Measurements from ENCODE around the gene MID1. TPM values are rescaled to one million over a fixed set of nuclear protein-coding genes. Genes with fewer than 3 reads are reported as not detected.

The MID1 gene
- total RNA-seq, 4 donors from 2014 or later, result 5.0 to 8.0 (median 6.4) TPM

DNA sequence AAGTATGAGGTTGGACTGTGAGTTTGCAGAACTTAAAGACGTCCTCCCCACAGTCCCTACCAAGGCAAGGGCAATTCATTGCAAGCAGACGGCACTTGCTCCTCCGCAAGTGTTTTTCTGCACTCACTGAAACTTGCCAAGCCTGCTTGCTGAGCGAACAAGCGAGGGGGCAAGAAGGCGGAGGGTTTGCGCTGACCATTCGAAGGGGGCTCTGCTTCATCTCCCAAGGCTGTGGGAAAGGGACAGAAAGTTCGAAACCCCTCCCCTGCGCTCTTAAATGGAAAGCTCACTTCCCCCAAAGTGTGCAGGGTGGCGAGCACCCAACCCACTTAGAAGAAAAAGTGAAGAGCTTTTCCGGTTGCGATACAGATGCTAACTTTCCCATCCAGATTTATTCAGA lies 1.4 kb downstream of the MID1 start:
- DNase-seq (ENCODE audit: low spot score in 2 of 2), result no peak
- Histone ChIP-seq H3K27ac (peak overlapping the region; percentile 86), H3K4me1 (peaks cover 9% of the 10 kb centered on the region), H3K9me3 (no peaks in the 10 kb centered on the region), H3K4me3 (peak overlapping the region; percentile 60), H3K27me3 (no peaks in the 10 kb centered on the region), H3K36me3 (no peaks in the 10 kb centered on the region)
- TF ChIP-seq EP300 (IDR thresholded peaks at IDR 0.05), result no peak
- no peak for TF ChIP-seq POLR2A (IDR thresholded peaks at IDR 0.05)
- no peak for TF ChIP-seq POLR2AphosphoS5 (IDR thresholded peaks at IDR 0.05)
- TF ChIP-seq CTCF (IDR thresholded peaks at IDR 0.05), result no peak
- 41% methylated on average over 13 of the region's 13 CpGs for WGBS

DNA sequence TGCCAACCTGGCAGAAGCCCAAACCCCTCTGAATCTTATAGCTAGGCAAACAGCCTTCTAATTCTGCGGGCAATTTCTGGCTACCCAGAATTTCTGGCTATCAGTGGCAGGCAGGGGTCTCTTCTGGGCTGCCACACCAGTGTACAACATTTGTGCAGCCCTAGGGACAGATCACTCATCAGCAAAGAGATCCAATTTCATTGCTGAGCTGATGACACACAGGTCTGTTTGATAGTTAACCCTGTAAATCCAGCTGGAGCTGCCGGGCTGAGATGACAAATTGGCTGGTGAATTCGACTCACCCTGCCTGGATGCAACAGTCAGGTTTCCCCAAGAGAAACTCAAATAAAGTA lies 2.4 kb downstream of the MID1 start:
- Histone ChIP-seq H3K4me1 (peaks cover 9% of the 10 kb centered on the region), H3K36me3 (no peaks in the 10 kb centered on the region), H3K4me3 (peak overlapping the region; percentile 60), H3K9me3 (no peaks in the 10 kb centered on the region), H3K27ac (no peak overlapping the region), H3K27me3 (no peaks in the 10 kb centered on the region)
- no peak for DNase-seq (ENCODE audit: low spot score in 2 of 2)
- 58% methylated on average over 3 of the region's 3 CpGs for WGBS
- no peak for TF ChIP-seq POLR2AphosphoS5 (IDR thresholded peaks at IDR 0.05)
- no peak for TF ChIP-seq CTCF (IDR thresholded peaks at IDR 0.05)
- TF ChIP-seq POLR2A (IDR thresholded peaks at IDR 0.05), result no peak
- no peak for TF ChIP-seq EP300 (IDR thresholded peaks at IDR 0.05)

DNA sequence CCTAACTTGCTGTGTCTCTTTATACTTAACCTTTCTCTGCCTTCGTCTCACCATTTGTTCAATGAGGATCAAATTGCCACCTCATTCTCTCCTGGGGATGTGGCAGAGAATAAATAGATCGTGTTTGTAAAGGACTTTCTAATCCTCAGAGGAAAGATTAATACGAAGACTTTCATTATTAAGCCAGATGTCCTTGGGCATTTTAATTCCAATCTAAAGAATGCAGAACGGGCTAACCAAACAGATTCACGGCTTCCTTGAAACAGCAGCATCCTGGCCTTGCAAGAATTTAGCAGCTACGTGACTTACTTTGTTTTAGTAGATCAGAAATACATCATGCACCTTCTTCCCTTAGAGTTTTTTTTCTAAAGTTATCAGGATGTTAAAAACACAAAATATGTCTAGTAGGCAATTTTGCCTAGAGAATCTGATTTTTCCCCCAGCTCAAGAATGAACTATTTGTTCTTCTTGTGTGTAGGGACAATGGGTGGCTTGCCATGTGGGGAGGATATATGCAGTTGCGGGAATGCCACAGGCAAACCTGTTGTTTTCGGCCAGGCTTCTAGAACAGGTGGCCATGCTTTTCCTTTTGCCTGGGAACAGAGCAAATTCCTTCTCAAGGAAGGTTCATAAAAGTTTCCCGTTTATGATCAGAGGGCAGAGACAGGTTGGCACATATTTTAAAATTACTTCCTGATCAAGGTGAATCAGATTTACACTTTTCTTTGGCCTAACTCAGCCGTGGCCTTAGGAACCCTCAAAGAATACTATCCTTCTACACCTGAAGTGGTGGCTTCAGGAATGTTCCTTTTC lies 3.0 kb downstream of the MID1 start:
- Histone ChIP-seq H3K4me1 (peaks cover 9% of the 10 kb centered on the region), H3K27ac (no peak overlapping the region), H3K9me3 (no peaks in the 10 kb centered on the region), H3K36me3 (no peaks in the 10 kb centered on the region), H3K4me3 (no peak overlapping the region), H3K27me3 (no peaks in the 10 kb centered on the region)
- WGBS, result 44% methylated on average over 10 of the region's 10 CpGs
- TF ChIP-seq EP300 (IDR thresholded peaks at IDR 0.05) (no peak), POLR2AphosphoS5 (IDR thresholded peaks at IDR 0.05) (no peak), POLR2A (IDR thresholded peaks at IDR 0.05) (no peak), CTCF (IDR thresholded peaks at IDR 0.05) (no peak)
- no peak for DNase-seq (ENCODE audit: low spot score in 2 of 2)

GRCh38 chrX:10615931-10616774 lies 4.2 kb downstream of the MID1 start:
- DNase-seq (ENCODE audit: low spot score in 2 of 2), result no peak
- Histone ChIP-seq H3K4me3 (no peak overlapping the region), H3K27me3 (no peaks in the 10 kb centered on the region), H3K9me3 (no peaks in the 10 kb centered on the region), H3K36me3 (no peaks in the 10 kb centered on the region), H3K27ac (no peak overlapping the region), H3K4me1 (peaks cover 9% of the 10 kb centered on the region)
- TF ChIP-seq POLR2A (IDR thresholded peaks at IDR 0.05) (no peak), POLR2AphosphoS5 (IDR thresholded peaks at IDR 0.05) (no peak), CTCF (IDR thresholded peaks at IDR 0.05) (peak; percentile 46 to 61), EP300 (IDR thresholded peaks at IDR 0.05) (no peak)
- WGBS, result 33% methylated on average over 14 of the region's 14 CpGs

GRCh38 chrX:10612215-10612614 lies 8.2 kb downstream of the MID1 start:
- 52% methylated on average over 4 of the region's 4 CpGs for WGBS
- TF ChIP-seq CTCF (IDR thresholded peaks at IDR 0.05) (no peak), EP300 (IDR thresholded peaks at IDR 0.05) (no peak), POLR2AphosphoS5 (IDR thresholded peaks at IDR 0.05) (no peak), POLR2A (IDR thresholded peaks at IDR 0.05) (no peak)
- Histone ChIP-seq H3K4me3 (no peak overlapping the region), H3K27me3 (no peaks in the 10 kb centered on the region), H3K4me1 (peaks cover 3% of the 10 kb centered on the region), H3K36me3 (no peaks in the 10 kb centered on the region), H3K27ac (no peak overlapping the region), H3K9me3 (no peaks in the 10 kb centered on the region)
- no peak for DNase-seq (ENCODE audit: low spot score in 2 of 2)

Data from suprapubic skin (tissue), 4 donors.